NCI-H526 treated with DMSO at 0.1 percent for 48 hours (cell line): ENCODE data around the gene NXPH4.

ENCODE experiments used
- DNase-seq: peaks from one replicate; lab custom pipeline; 2025; lab: John Stamatoyannopoulos, UW

Gene NXPH4

GRCh38 chr12:57216014-57216911 is at the start of gene NXPH4:
Gene NXPH4 (plus strand): TSS chr12:57216794. CDS start chr12:57216970, 176 bp downstream.
- peak; percentile 71 for DNase-seq

GRCh38 chr12:57166971-57167371 is 49.6 kb upstream of the NXPH4 start:
- DNase-seq, result no peak

- no peak for DNase-seq
Measured at GRCh38 chr12:57168058-57168457, 48.5 kb upstream of the NXPH4 start.

GRCh38 chr12:57169046-57169795 is 47.4 kb upstream of the NXPH4 start:
- no peak for DNase-seq

GRCh38 chr12:57169969-57170368 is 46.6 kb upstream of the NXPH4 start:
- DNase-seq, result no peak

GRCh38 chr12:57170408-57170807 is 46.2 kb upstream of the NXPH4 start:
- no peak for DNase-seq

- DNase-seq, result no peak
Measured at GRCh38 chr12:57170927-57171326, 45.7 kb upstream of the NXPH4 start.

GRCh38 chr12:57171668-57172067 is 44.9 kb upstream of the NXPH4 start:
- no peak for DNase-seq

- no peak for DNase-seq
Measured at GRCh38 chr12:57173089-57173488, 43.5 kb upstream of the NXPH4 start.

GRCh38 chr12:57173683-57174082 is 42.9 kb upstream of the NXPH4 start:
- no peak for DNase-seq

GRCh38 chr12:57175428-57176138 is 41.0 kb upstream of the NXPH4 start:
- DNase-seq, result peak; percentile 80

GRCh38 chr12:57176139-57176477 is 40.5 kb upstream of the NXPH4 start:
- no peak for DNase-seq

GRCh38 chr12:57176846-57177245 is 39.7 kb upstream of the NXPH4 start:
- DNase-seq, result no peak

- no peak for DNase-seq
Measured at GRCh38 chr12:57177354-57177753, 39.2 kb upstream of the NXPH4 start.

GRCh38 chr12:57178213-57178612 is 38.4 kb upstream of the NXPH4 start:
- DNase-seq, result no peak

- DNase-seq, result no peak
Measured at GRCh38 chr12:57179331-57180086, 37.1 kb upstream of the NXPH4 start.

GRCh38 chr12:57180321-57180989 is 36.1 kb upstream of the NXPH4 start:
- DNase-seq, result no peak

- DNase-seq, result no peak
Measured at GRCh38 chr12:57181072-57181471, 35.5 kb upstream of the NXPH4 start.

GRCh38 chr12:57181561-57182155 is 34.9 kb upstream of the NXPH4 start:
- DNase-seq, result no peak

- peak; percentile 42 for DNase-seq
Measured at GRCh38 chr12:57182918-57183575, 33.5 kb upstream of the NXPH4 start.
